ENCODE results near the gene KRT74.

The KRT74 gene

GRCh38 chr12:52542785-52543318 is 30.8 kb downstream of the KRT74 start:
- no peak overlapping the region for H3K27ac ChIP-seq
- no peaks in the 10 kb centered on the region for H3K9me3 ChIP-seq
- no peak for TF ChIP-seq CTCF (IDR thresholded peaks at IDR 0.05)
- no peaks in the 10 kb centered on the region for H3K27me3 ChIP-seq
- no peaks in the 10 kb centered on the region for H3K4me1 ChIP-seq (ENCODE audit: control insufficient read depth in 1 of 2, insufficient read depth in 1 of 2, low read depth in 1 of 2, low read length in 1 of 2)
- H3K36me3 ChIP-seq, result no peaks in the 10 kb centered on the region
- H3K4me3 ChIP-seq (ENCODE audit: low read depth in 1 of 2, low read length in 1 of 2), result no peak overlapping the region

GRCh38 chr12:52542157-52542556 is 31.5 kb downstream of the KRT74 start:
- H3K27ac ChIP-seq, result no peak overlapping the region
- TF ChIP-seq CTCF (IDR thresholded peaks at IDR 0.05), result no peak
- H3K9me3 ChIP-seq, result no peaks in the 10 kb centered on the region
- no peak overlapping the region for H3K4me3 ChIP-seq (ENCODE audit: low read depth in 1 of 2, low read length in 1 of 2)
- peaks cover under 1% of the 10 kb centered on the region for H3K27me3 ChIP-seq
- no peaks in the 10 kb centered on the region for H3K4me1 ChIP-seq (ENCODE audit: control insufficient read depth in 1 of 2, insufficient read depth in 1 of 2, low read depth in 1 of 2, low read length in 1 of 2)
- no peaks in the 10 kb centered on the region for H3K36me3 ChIP-seq

GRCh38 chr12:52541709-52542108 is 31.9 kb downstream of the KRT74 start:
- Histone ChIP-seq H3K9me3 (no peaks in the 10 kb centered on the region), H3K4me3 (ENCODE audit: low read depth in 1 of 2, low read length in 1 of 2) (no peak overlapping the region), H3K36me3 (no peaks in the 10 kb centered on the region), H3K4me1 (ENCODE audit: control insufficient read depth in 1 of 2, insufficient read depth in 1 of 2, low read depth in 1 of 2, low read length in 1 of 2) (no peaks in the 10 kb centered on the region), H3K27ac (no peak overlapping the region), H3K27me3 (peaks cover 3% of the 10 kb centered on the region)
- TF ChIP-seq CTCF (IDR thresholded peaks at IDR 0.05), result no peak

GRCh38 chr12:52540531-52540930 is 33.1 kb downstream of the KRT74 start:
- no peaks in the 10 kb centered on the region for H3K9me3 ChIP-seq
- TF ChIP-seq CTCF (IDR thresholded peaks at IDR 0.05), result no peak
- peaks cover 3% of the 10 kb centered on the region for H3K27me3 ChIP-seq
- H3K4me1 ChIP-seq (ENCODE audit: control insufficient read depth in 1 of 2, insufficient read depth in 1 of 2, low read depth in 1 of 2, low read length in 1 of 2), result no peaks in the 10 kb centered on the region
- no peaks in the 10 kb centered on the region for H3K36me3 ChIP-seq
- no peak overlapping the region for H3K27ac ChIP-seq
- no peak overlapping the region for H3K4me3 ChIP-seq (ENCODE audit: low read depth in 1 of 2, low read length in 1 of 2)

GRCh38 chr12:52539821-52540173 is 33.8 kb downstream of the KRT74 start:
- no peaks in the 10 kb centered on the region for H3K4me1 ChIP-seq (ENCODE audit: control insufficient read depth in 1 of 2, insufficient read depth in 1 of 2, low read depth in 1 of 2, low read length in 1 of 2)
- H3K27me3 ChIP-seq, result peaks cover 3% of the 10 kb centered on the region
- no peak overlapping the region for H3K27ac ChIP-seq
- H3K36me3 ChIP-seq, result no peaks in the 10 kb centered on the region
- TF ChIP-seq CTCF (IDR thresholded peaks at IDR 0.05), result no peak
- no peaks in the 10 kb centered on the region for H3K9me3 ChIP-seq
- H3K4me3 ChIP-seq (ENCODE audit: low read depth in 1 of 2, low read length in 1 of 2), result no peak overlapping the region
